Ishikawa (cell line): ENCODE data around the gene ZNF513.

ENCODE experiments used
- CREB1 ChIP-seq: IDR thresholded peaks from 2 replicates; pipeline ENCODE4 v1.6.1; 2012; ENCODE audit warnings: low read depth
- EP300 ChIP-seq: IDR thresholded peaks from 2 replicates; pipeline ENCODE4 v1.6.1; 2012; ENCODE audit warnings: borderline replicate concordance
- FOXM1 ChIP-seq: IDR thresholded peaks from 2 replicates; pipeline ENCODE4 v1.6.1; 2012; ENCODE audit warnings: low read depth, borderline replicate concordance
- RAD21 ChIP-seq: IDR thresholded peaks from 2 replicates; pipeline ENCODE4 v1.6.1; 2012; ENCODE audit warnings: low read depth
- TAF1 ChIP-seq: IDR thresholded peaks from 2 replicates; pipeline ENCODE4 v1.6.1; 2012; ENCODE audit warnings: low read depth, mild to moderate bottlenecking
- TCF12 ChIP-seq: IDR thresholded peaks from 2 replicates; pipeline ENCODE4 v1.6.1; 2012; ENCODE audit warnings: low read depth
- TEAD4 ChIP-seq: IDR thresholded peaks from 2 replicates; pipeline ENCODE4 v1.6.1; 2012
- TF ChIP-seq, protein P1 (sequence below): IDR thresholded peaks from 2 replicates; pipeline ENCODE4 v1.6.1; 2012; ENCODE audit warnings: low read depth, mild to moderate bottlenecking
- TF ChIP-seq, protein P2 (sequence below): IDR thresholded peaks from 2 replicates; pipeline ENCODE4 v1.6.1; 2012

DNA sequence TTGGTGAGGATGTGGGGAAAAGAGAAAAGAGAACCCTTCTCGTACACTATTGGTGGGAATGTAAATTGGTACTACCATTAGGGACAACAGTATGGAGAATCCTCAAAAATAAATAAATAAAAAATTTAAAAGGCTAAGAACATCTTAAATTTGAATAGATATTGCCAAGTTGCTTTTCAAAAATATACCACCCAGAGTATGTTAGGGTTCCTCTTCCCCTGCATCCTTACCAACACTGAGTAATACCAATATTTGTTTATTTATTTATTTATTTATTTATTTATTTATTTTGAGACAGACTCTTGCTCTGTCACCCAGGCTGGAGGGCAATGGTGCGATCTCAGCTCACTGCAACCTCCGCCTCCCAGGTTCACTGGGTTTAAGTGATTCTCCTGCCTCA is 42.4 kb upstream of the ZNF513 start:
- TF ChIP-seq, protein P1, sequence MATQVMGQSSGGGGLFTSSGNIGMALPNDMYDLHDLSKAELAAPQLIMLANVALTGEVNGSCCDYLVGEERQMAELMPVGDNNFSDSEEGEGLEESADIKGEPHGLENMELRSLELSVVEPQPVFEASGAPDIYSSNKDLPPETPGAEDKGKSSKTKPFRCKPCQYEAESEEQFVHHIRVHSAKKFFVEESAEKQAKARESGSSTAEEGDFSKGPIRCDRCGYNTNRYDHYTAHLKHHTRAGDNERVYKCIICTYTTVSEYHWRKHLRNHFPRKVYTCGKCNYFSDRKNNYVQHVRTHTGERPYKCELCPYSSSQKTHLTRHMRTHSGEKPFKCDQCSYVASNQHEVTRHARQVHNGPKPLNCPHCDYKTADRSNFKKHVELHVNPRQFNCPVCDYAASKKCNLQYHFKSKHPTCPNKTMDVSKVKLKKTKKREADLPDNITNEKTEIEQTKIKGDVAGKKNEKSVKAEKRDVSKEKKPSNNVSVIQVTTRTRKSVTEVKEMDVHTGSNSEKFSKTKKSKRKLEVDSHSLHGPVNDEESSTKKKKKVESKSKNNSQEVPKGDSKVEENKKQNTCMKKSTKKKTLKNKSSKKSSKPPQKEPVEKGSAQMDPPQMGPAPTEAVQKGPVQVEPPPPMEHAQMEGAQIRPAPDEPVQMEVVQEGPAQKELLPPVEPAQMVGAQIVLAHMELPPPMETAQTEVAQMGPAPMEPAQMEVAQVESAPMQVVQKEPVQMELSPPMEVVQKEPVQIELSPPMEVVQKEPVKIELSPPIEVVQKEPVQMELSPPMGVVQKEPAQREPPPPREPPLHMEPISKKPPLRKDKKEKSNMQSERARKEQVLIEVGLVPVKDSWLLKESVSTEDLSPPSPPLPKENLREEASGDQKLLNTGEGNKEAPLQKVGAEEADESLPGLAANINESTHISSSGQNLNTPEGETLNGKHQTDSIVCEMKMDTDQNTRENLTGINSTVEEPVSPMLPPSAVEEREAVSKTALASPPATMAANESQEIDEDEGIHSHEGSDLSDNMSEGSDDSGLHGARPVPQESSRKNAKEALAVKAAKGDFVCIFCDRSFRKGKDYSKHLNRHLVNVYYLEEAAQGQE: no peak
- TF ChIP-seq, protein P2, sequence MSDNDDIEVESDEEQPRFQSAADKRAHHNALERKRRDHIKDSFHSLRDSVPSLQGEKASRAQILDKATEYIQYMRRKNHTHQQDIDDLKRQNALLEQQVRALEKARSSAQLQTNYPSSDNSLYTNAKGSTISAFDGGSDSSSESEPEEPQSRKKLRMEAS: no peak
- no peak for TF ChIP-seq TAF1
- TF ChIP-seq RAD21: no peak
- no peak for TF ChIP-seq EP300
- no peak for TF ChIP-seq CREB1
- TF ChIP-seq TCF12: no peak
- no peak for TF ChIP-seq TEAD4
- no peak for TF ChIP-seq FOXM1
